ENCODE measurements around the gene MBD1.

Gene MBD1

DNA sequence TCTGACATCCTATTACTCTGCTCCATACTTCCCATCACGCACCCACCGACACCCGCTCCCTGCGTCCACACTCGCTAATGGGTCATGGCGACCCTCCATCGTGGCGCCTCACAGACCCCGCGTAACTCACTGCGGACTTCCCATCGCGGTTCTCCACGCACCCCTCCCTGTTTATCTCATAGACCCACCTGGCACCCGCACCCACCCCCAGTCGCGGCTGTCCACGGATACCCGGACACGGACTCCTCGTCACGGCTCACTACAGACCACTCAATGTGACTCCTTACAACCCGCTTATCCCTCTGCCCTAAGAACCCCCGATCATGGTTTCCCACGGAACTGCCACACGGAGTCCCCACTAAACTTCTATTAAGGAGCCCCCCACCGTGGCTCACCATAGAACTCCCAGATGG lies 5.7 kb upstream of the MBD1 start:
- Histone ChIP-seq H3K4me2 (peak overlapping the region; percentile 91 to 96 (median 94)), H3K27ac (peak overlapping the region; percentile 57 to 83 (median 79)), H3K27me3 (no peaks in the 10 kb centered on the region), H3K4me3 (peak overlapping the region; percentile 79 to 98 (median 88)), H3K4me1 (peaks cover 21 to 55% (median 37%) of the 10 kb centered on the region in 10 experiments), H4K20me1 (peaks cover 0 to 22% (median 10%) of the 10 kb centered on the region in 11 experiments; a peak in 10 of 22 replicates), H3K36me3 (peaks cover 39 to 45% (median 41%) of the 10 kb centered on the region in 11 experiments), H3K9me3 (replicated peaks in 1 of 11) (no peaks in the 10 kb centered on the region), H3K9ac (peak overlapping the region; percentile 76 to 90 (median 85))
- TF ChIP-seq Cebpa-rat (IDR thresholded peaks at IDR 0.05): no peak

GRCh38 chr18:50286391-50287027 lies 5.2 kb upstream of the MBD1 start:
- H3K9me3 ChIP-seq (replicated peaks in 1 of 11): no peaks in the 10 kb centered on the region

DNA sequence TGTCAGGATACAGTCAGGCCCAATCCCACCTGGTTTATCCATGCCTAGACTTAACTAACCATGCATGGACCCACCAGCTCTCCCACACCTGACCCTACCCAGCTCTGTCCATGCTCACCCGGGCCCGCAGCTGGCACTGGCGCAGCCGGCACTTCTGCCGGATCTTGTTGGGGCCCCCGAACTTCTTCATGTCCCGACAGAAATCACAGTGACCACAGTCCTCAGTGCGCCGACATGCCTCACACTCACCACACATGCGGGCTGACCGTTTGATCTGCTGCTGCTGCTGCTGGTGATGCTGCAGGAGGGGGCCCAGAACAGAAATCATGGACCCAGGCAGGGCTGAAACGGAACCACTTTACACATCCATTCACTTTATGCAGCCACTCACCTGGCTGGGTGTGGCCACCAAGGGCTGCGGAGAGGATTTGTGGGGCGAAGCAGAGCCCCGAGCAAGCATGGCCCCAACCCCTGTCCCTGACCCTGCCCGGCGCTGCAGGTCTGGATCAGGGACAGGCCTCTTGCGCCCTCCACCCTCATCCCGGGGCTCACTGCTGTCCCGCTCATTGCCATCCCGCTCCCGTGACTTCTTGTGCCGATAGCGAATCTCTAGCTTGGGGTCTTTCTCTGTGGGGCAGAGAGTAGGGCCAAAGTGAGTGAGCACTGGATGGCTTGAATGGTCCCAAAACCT lies 4.5 kb upstream of the MBD1 start:
- peaks cover 24 to 57% (median 39%) of the 10 kb centered on the region in 10 experiments for H3K4me1 ChIP-seq
- H3K4me2 ChIP-seq: peak overlapping the region; percentile 91 to 96 (median 94)
- no peaks in the 10 kb centered on the region for H3K9me3 ChIP-seq (replicated peaks in 1 of 11)
- peak overlapping the region in 8 of 10 experiments; percentile 79 to 98 (median 87); a peak in 13 of 20 replicates for H3K4me3 ChIP-seq
- peaks cover 40 to 47% (median 42%) of the 10 kb centered on the region in 11 experiments for H3K36me3 ChIP-seq
- no peaks in the 10 kb centered on the region for H3K27me3 ChIP-seq
- peaks cover 0 to 22% (median 10%) of the 10 kb centered on the region in 11 experiments; a peak in 10 of 22 replicates for H4K20me1 ChIP-seq
- H3K27ac ChIP-seq: no peak overlapping the region
- H3K9ac ChIP-seq: peak overlapping the region in 8 of 11 experiments; percentile 82 to 90 (median 86); a peak in 12 of 22 replicates
- no peak for TF ChIP-seq Cebpa-rat (IDR thresholded peaks at IDR 0.05)

More at GRCh38 chr18:50286391-50287027, 5.2 kb upstream of the MBD1 start:
- peaks cover 0 to 22% (median 10%) of the 10 kb centered on the region in 11 experiments; a peak in 10 of 22 replicates for H4K20me1 ChIP-seq
- H3K27me3 ChIP-seq: no peaks in the 10 kb centered on the region
- peak overlapping the region in 10 of 11 experiments; percentile 67 to 83 (median 79); a peak in 20 of 22 replicates for H3K27ac ChIP-seq
- H3K9ac ChIP-seq: peak overlapping the region; percentile 76 to 90 (median 85)
- H3K4me3 ChIP-seq: peak overlapping the region; percentile 79 to 98 (median 88)
- H3K4me2 ChIP-seq: peak overlapping the region; percentile 91 to 96 (median 94)
- peaks cover 40 to 47% (median 42%) of the 10 kb centered on the region in 11 experiments for H3K36me3 ChIP-seq
- peaks cover 24 to 57% (median 39%) of the 10 kb centered on the region in 10 experiments for H3K4me1 ChIP-seq
- no peak for TF ChIP-seq Cebpa-rat (IDR thresholded peaks at IDR 0.05)

DNA sequence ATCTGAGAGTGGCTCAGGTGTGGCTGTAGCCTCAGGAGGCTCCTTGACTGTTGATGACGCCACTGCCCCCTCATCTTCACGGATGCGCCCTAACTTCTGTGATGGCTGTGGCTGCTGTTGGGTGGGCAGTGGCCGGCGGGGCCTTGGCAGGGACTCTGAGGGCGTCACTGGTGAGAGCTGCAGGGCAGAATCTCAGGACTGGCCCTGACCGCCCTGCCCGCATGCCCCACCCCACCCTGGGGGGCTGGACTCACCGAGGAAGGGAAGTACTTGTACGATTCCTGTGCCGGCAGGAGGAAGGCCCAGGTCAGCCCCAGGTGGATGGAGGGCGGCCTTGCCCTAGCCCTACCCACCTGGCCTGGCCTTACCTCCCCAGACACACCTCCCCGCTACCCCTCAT lies 3.7 kb upstream of the MBD1 start:
- H3K27me3 ChIP-seq: no peaks in the 10 kb centered on the region
- H3K4me1 ChIP-seq: peaks cover 30 to 60% (median 46%) of the 10 kb centered on the region in 10 experiments
- 0 out of 22 replicates have a peak overlapping the region, but pooled peaks of 1 of the 11 experiments have one; percentile 7 for H3K9ac ChIP-seq
- no peak overlapping the region for H3K4me3 ChIP-seq
- peaks cover 40 to 47% (median 42%) of the 10 kb centered on the region in 11 experiments for H3K36me3 ChIP-seq
- H3K27ac ChIP-seq: no peak overlapping the region
- peak overlapping the region in 2 of 11 experiments; percentile 4 to 43; a peak in 4 of 22 replicates for H3K4me2 ChIP-seq
- no peak for TF ChIP-seq Cebpa-rat (IDR thresholded peaks at IDR 0.05)
- no peaks in the 10 kb centered on the region for H3K9me3 ChIP-seq (replicated peaks in 1 of 11)
- peaks cover 0 to 25% (median 14%) of the 10 kb centered on the region in 11 experiments; a peak in 14 of 22 replicates for H4K20me1 ChIP-seq

- Histone ChIP-seq H3K27me3 (no peaks in the 10 kb centered on the region), H3K36me3 (peaks cover 41 to 54% (median 48%) of the 10 kb centered on the region in 11 experiments), H3K27ac (peak overlapping the region in 1 of 11 experiments; percentile 29; a peak in 1 of 22 replicates), H3K4me1 (peaks cover 37 to 67% (median 53%) of the 10 kb centered on the region in 10 experiments), H3K9me3 (replicated peaks in 1 of 11) (no peaks in the 10 kb centered on the region), H3K4me3 (no peak overlapping the region), H4K20me1 (peaks cover 4 to 32% (median 19%) of the 10 kb centered on the region in 11 experiments; a peak in 16 of 22 replicates), H3K4me2 (peak overlapping the region in 4 of 11 experiments; percentile 15 to 43 (median 34); a peak in 5 of 22 replicates), H3K9ac (peak overlapping the region in 1 of 11 experiments; percentile 7; a peak in 1 of 22 replicates)
- no peak for TF ChIP-seq Cebpa-rat (IDR thresholded peaks at IDR 0.05)
These were observed 3.0 kb upstream of the MBD1 start for GRCh38 chr18:50284255-50284885.

DNA sequence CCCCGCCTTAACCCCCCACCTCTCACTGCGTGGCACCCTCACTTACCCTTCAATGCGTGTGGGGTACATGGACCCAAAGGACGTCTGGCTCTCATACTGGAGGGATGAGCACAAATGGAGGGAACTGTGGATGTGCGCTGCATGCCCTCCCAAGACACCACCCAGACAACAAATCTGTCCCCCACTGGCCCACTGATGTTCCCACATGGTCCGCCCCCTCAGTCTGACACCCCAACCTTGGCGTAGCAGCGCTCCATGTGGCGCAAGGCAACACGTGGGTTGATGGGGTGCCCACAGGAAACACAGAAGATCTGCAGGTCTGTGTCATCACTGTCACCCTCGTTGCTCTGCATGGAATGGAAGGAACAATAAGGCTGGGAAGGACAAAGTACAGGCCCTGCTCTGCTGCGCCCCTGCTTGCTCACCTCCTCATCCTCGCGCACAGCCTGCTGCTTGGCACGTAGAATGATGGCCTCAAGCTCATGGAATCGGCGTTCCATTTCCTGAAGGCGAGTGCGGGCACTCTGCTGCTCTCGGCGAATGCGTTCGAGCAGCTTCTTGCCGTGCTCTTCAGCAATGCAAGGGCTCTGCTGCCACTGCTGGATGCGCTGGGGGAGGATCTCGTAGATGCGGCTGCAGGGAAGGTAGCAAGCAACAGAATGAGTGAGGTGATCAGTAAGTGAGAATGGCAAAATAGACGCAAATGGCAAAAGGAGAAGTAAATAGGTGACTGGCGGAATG lies 2.3 kb upstream of the MBD1 start:
- Histone ChIP-seq H3K27me3 (no peaks in the 10 kb centered on the region), H3K9ac (no peak overlapping the region), H3K4me2 (peak overlapping the region in 3 of 11 experiments; percentile 33 to 43 (median 34); a peak in 4 of 22 replicates), H3K27ac (peak overlapping the region in 2 of 11 experiments; percentile 7 to 15; a peak in 1 of 22 replicates), H4K20me1 (peaks cover 8 to 39% (median 24%) of the 10 kb centered on the region in 11 experiments; a peak in 16 of 22 replicates), H3K36me3 (peaks cover 47 to 61% (median 55%) of the 10 kb centered on the region in 11 experiments), H3K9me3 (replicated peaks in 1 of 11) (no peaks in the 10 kb centered on the region), H3K4me1 (peaks cover 44 to 68% (median 56%) of the 10 kb centered on the region in 10 experiments), H3K4me3 (no peak overlapping the region)
- TF ChIP-seq Cebpa-rat (IDR thresholded peaks at IDR 0.05): no peak

DNA sequence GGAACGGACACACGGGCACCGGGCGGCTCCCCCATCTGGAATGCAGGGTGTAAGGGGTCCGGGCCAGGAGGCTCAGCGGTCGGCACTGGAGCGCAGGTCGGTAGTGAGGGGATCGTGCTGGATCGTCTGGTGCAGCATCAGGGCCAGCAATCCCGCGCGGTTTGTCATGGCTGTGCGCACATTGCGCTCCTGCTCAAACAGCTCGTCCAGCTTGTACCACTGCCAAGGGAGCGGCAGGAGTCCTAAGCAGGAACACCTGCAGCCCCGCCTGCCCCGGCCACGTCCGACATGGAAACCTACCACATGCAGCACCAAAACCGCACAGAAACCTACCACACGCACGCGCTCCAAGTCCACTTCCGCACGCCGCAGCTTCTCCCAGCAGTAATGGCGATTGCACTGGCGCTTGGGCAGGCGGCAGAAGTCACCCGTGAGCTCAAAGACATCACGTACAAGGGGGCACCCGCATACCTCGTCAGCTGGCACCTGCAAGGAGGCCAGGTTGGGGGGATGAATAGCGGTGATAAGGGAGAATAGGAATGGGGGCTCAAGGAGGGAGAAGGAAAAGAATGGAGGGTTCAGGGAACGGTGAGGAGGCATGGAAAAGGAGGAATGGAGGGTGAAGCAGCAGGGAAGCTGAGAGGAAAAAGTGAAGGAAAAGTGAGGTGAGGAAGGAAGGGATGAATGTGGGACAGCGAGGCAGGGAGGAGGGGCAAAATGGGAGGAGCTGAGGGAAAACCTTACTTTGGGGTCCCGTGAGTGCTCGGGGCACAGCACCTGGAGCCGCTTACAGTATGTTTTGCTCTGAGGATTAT lies 1.4 kb upstream of the MBD1 start:
- peaks cover 42 to 67% (median 53%) of the 10 kb centered on the region in 10 experiments for H3K4me1 ChIP-seq

More for the DNA sequence above, 1.4 kb upstream of the MBD1 start:
- no peak for TF ChIP-seq Cebpa-rat (IDR thresholded peaks at IDR 0.05)
- H3K9me3 ChIP-seq (replicated peaks in 1 of 11): no peaks in the 10 kb centered on the region
- H3K4me3 ChIP-seq: peak overlapping the region; percentile 83 to 98 (median 90); a peak in 16 of 20 replicates
- no peaks in the 10 kb centered on the region for H3K27me3 ChIP-seq
- H4K20me1 ChIP-seq: peaks cover 8 to 44% (median 25%) of the 10 kb centered on the region in 11 experiments; a peak in 17 of 22 replicates
- H3K27ac ChIP-seq: peak overlapping the region in 4 of 11 experiments; percentile 88 to 92 (median 90); a peak in 6 of 22 replicates
- H3K36me3 ChIP-seq: peaks cover 56 to 68% (median 63%) of the 10 kb centered on the region in 11 experiments
- H3K4me2 ChIP-seq: peak overlapping the region; percentile 91 to 99 (median 96)
- H3K9ac ChIP-seq: peak overlapping the region in 7 of 11 experiments; percentile 90 to 94 (median 93); a peak in 14 of 22 replicates
